Activated T-helper 17 cell treated with anti-CD3 and anti-CD28 coated beads, Interleukin-2, amount 50 U/mL, for 72 hours (primary cell): Measurements from ENCODE around the gene SH3BGR. TPM values are rescaled to one million over a fixed set of nuclear protein-coding genes. Genes with fewer than 3 reads are reported as not detected.

Experiments used
- total RNA-seq, 2 donors: library from RNA; stranded (reverse); gene quantifications; one replicate each; pipeline ENCODE4 v1.2.3, GENCODE V29; 2022

SH3BGR gene
- total RNA-seq, 2 donors from 2014 or later = 1.9 to 3.4 TPM

Other genes with a start within 250 kb of the SH3BGR start
- 10 to 100 TPM; 27.7 to 39.9 TPM for gene BRWD1, start 138.3 kb upstream of the SH3BGR start, total RNA-seq
- 100 to 1,000 TPM; 254 to 398 TPM for gene HMGN1, start 102.9 kb upstream of the SH3BGR start, total RNA-seq
- not detected for gene LCA5L, start 6.2 kb upstream of the SH3BGR start, total RNA-seq
- gene B3GALT5, start 161.0 kb downstream of the SH3BGR start, total RNA-seq = under 1 TPM in 1 of 2 donors, not detected in 1; 0.03 TPM